MM.1S (cell line): ENCODE data around the gene LCN12.

ENCODE experiments used
- DNase-seq: peaks from one replicate; pipeline ENCODE4 v3.0.0-alpha.2; 2015
- H2AFZ ChIP-seq: fragments of 300-600 bp; sonication (generic); 2 replicates; pipeline ENCODE4 v1.6.0; 2016; ENCODE audit warnings: antibody characterized with exemption, low read length
- H3F3A ChIP-seq: fragments of 300-600 bp; sonication (generic); 2 replicates; pipeline ENCODE4 v1.6.1; 2016; ENCODE audit warnings: mild to moderate bottlenecking, antibody characterized with exemption, low read length, moderate library complexity, mixed read lengths; ENCODE audit not compliant: insufficient read depth
- H3K27ac ChIP-seq: fragments of 300-600 bp; sonication (generic); 2 replicates; pipeline ENCODE4 v1.5.1; 2016; ENCODE audit warnings: mild to moderate bottlenecking, low read length
- H3K27me3 ChIP-seq: fragments of 300-600 bp; sonication (generic); replicated peaks from 2 replicates; pipeline ENCODE4 v1.6.0; 2016; ENCODE audit warnings: low read length; ENCODE audit not compliant: insufficient read depth
- H3K36me3 ChIP-seq: fragments of 300-600 bp; sonication (generic); replicated peaks from 2 replicates; pipeline ENCODE4 v1.6.1; 2016; ENCODE audit warnings: mild to moderate bottlenecking, low read length, mixed read lengths; ENCODE audit not compliant: insufficient read depth
- H3K4me1 ChIP-seq: fragments of 300-600 bp; sonication (generic); 2 replicates; pipeline ENCODE4 v1.6.1; 2016; ENCODE audit warnings: low read length, mixed read lengths
- H3K4me2 ChIP-seq: fragments of 300-600 bp; sonication (generic); 2 replicates; pipeline ENCODE4 v1.6.0; 2016; ENCODE audit warnings: low read depth, low read length
- H3K4me3 ChIP-seq: fragments of 300-600 bp; sonication (generic); 2 replicates; pipeline ENCODE4 v1.5.1; 2016; ENCODE audit warnings: low read length, mixed read lengths
- H3K79me2 ChIP-seq: fragments of 300-600 bp; sonication (generic); 2 replicates; pipeline ENCODE4 v1.6.1; 2016; ENCODE audit warnings: mixed run types, low read length, mixed read lengths
- H3K9ac ChIP-seq: fragments of 300-600 bp; sonication (generic); 2 replicates; pipeline ENCODE4 v1.6.1; 2016; ENCODE audit warnings: low read length, mixed read lengths
- H3K9me2 ChIP-seq: fragments of 300-600 bp; sonication (generic); replicated peaks from 2 replicates; pipeline ENCODE4 v1.6.1; 2016; ENCODE audit warnings: mild to moderate bottlenecking, low read length, mixed read lengths; ENCODE audit not compliant: insufficient read depth
- H3K9me3 ChIP-seq: fragments of 300-600 bp; sonication (generic); replicated peaks from 2 replicates; pipeline ENCODE4 v1.6.1; 2016; ENCODE audit warnings: mild to moderate bottlenecking, low read length, mixed read lengths; ENCODE audit not compliant: insufficient read depth
- H4K20me1 ChIP-seq: fragments of 300-600 bp; sonication (generic); 2 replicates; pipeline ENCODE4 v1.6.1; 2016; ENCODE audit warnings: mild to moderate bottlenecking, low read length, moderate library complexity, mixed read lengths; ENCODE audit not compliant: insufficient read depth
- EZH2 ChIP-seq: fragments of 300-600 bp; sonication (generic); optimal IDR thresholded peaks from 2 replicates; pipeline ENCODE3; 2017; ENCODE audit warnings: low read depth, mild to moderate bottlenecking, antibody characterized with exemption, low read length, mixed read lengths
- EZH2phosphoT487 ChIP-seq: fragments of 300-600 bp; sonication (generic); IDR thresholded peaks from 2 replicates; pipeline ENCODE4 v1.6.1; 2018; ENCODE audit warnings: antibody characterized with exemption, low read length
- TF ChIP-seq, protein P1 (sequence below): fragments of 300-600 bp; sonication (generic); IDR thresholded peaks from 2 replicates; pipeline ENCODE4 v1.5.1; 2016; ENCODE audit warnings: antibody characterized with exemption, low read length, mixed read lengths

Gene LCN12

GRCh38 chr9:136925414-136926153 is 26.5 kb upstream of the LCN12 start:
- H3K27ac ChIP-seq: no peak overlapping the region
- H3K36me3 ChIP-seq: no peaks in the 10 kb centered on the region; the same call in 1 of the 2 replicates
- no peak overlapping the region for H3K4me3 ChIP-seq
- H3K4me2 ChIP-seq: no peak overlapping the region
- no peaks in the 10 kb centered on the region for H4K20me1 ChIP-seq
- no peak overlapping the region for H2AFZ ChIP-seq
- no peak for DNase-seq
- TF ChIP-seq EZH2phosphoT487 (no peak), EZH2 (no peak)
- H3F3A ChIP-seq: no peaks in the 10 kb centered on the region
- H3K27me3 ChIP-seq: no peaks in the 10 kb centered on the region
- peaks cover 4% of the 10 kb centered on the region for H3K79me2 ChIP-seq
- no peaks in the 10 kb centered on the region for H3K4me1 ChIP-seq
- no peaks in the 10 kb centered on the region for H3K9me2 ChIP-seq
- H3K9me3 ChIP-seq: no peaks in the 10 kb centered on the region
- H3K9ac ChIP-seq: no peak overlapping the region

DNA sequence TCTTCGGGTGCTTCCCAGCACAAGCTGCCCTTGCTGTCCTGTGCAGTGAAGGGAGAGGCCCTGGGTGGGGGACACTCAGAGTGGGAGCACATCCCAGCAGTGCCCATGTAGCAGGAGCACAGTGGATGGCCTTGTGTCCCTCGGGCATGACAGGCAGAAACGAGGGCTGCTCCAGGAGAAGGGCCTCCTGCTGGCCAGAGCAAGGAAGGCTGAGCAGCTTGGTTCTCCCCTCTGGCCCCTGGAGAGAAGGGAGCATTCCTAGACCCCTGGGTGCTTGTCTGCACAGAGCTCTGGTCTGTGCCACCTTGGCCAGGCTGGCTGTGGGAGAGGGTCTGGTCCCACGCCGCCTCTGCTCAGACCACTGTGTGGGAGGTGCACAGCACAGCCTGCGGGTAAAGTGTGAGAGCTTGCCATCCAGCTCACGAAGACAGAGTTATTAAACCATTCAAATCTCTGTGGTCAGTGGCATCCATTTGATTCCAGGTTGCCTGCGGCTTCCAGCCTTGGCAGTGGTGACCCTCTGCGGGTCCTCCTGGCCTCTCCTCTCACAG is 25.8 kb upstream of the LCN12 start:
- Histone ChIP-seq H2AFZ (no peak overlapping the region), H3K9me2 (no peaks in the 10 kb centered on the region)

DNA sequence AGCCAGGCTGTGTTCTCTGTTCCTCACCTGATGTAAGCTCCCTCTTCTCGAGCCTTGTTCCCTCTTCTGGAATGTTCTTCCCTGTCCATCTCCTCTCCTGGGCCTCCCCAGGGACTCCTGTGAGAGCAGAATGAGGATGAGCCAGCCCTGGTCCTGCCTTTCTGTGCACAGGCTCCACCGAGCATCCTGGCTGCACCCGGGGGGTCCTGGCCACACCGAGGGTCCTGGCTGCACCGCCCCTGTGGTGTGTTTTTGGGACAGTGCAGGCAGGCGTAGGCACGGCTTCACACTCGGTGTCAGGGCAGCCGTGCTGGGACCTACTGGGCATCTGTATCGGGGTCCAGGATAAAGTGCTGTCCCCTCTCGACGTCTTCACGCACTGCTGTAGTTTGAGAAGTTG is 25.3 kb upstream of the LCN12 start:
- H3K9me3 ChIP-seq: no peaks in the 10 kb centered on the region
- no peak overlapping the region for H2AFZ ChIP-seq
- H3K9ac ChIP-seq: no peak overlapping the region
- H3K79me2 ChIP-seq: no peaks in the 10 kb centered on the region
- H4K20me1 ChIP-seq: no peaks in the 10 kb centered on the region
- no peak overlapping the region for H3K4me2 ChIP-seq
- no peak for TF ChIP-seq EZH2
- TF ChIP-seq, protein P1, sequence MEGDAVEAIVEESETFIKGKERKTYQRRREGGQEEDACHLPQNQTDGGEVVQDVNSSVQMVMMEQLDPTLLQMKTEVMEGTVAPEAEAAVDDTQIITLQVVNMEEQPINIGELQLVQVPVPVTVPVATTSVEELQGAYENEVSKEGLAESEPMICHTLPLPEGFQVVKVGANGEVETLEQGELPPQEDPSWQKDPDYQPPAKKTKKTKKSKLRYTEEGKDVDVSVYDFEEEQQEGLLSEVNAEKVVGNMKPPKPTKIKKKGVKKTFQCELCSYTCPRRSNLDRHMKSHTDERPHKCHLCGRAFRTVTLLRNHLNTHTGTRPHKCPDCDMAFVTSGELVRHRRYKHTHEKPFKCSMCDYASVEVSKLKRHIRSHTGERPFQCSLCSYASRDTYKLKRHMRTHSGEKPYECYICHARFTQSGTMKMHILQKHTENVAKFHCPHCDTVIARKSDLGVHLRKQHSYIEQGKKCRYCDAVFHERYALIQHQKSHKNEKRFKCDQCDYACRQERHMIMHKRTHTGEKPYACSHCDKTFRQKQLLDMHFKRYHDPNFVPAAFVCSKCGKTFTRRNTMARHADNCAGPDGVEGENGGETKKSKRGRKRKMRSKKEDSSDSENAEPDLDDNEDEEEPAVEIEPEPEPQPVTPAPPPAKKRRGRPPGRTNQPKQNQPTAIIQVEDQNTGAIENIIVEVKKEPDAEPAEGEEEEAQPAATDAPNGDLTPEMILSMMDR: no peak
- TF ChIP-seq EZH2phosphoT487: no peak
- no peak overlapping the region for H3K4me3 ChIP-seq
- no peaks in the 10 kb centered on the region for H3K27me3 ChIP-seq
- no peaks in the 10 kb centered on the region for H3F3A ChIP-seq
- no peaks in the 10 kb centered on the region for H3K4me1 ChIP-seq
- no peaks in the 10 kb centered on the region for H3K9me2 ChIP-seq
- H3K36me3 ChIP-seq: no peaks in the 10 kb centered on the region; the same call in 1 of the 2 replicates
- DNase-seq: no peak
- no peak overlapping the region for H3K27ac ChIP-seq

More for the DNA sequence above, 25.8 kb upstream of the LCN12 start:
- Histone ChIP-seq H3K4me3 (no peak overlapping the region), H3K79me2 (no peaks in the 10 kb centered on the region), H3K9me3 (no peaks in the 10 kb centered on the region), H3F3A (no peaks in the 10 kb centered on the region), H3K36me3 (no peaks in the 10 kb centered on the region; the same call in 1 of the 2 replicates), H3K4me2 (no peak overlapping the region), H3K4me1 (no peaks in the 10 kb centered on the region), H4K20me1 (no peaks in the 10 kb centered on the region), H3K27me3 (no peaks in the 10 kb centered on the region), H3K27ac (no peak overlapping the region), H3K9ac (no peak overlapping the region)
- no peak for TF ChIP-seq EZH2
- no peak for TF ChIP-seq EZH2phosphoT487
- TF ChIP-seq, protein P1: no peak
- no peak for DNase-seq
